Jurkat, Clone E6-1 (cell line): Measurements from ENCODE around the gene NUMB.
"Not testable (repeated sequence)": the region's sequence is repeated elsewhere in the genome, so short reads cannot be mapped to it uniquely, and the experiment has no call there.

Experiments used
- DNase-seq: peaks from one replicate; pipeline ENCODE4 v3.0.0-alpha.2; 2011; ENCODE audit warnings: low read depth, low spot score
- H3K4me3 ChIP-seq: 2 replicates; pipeline ENCODE4 v1.5.1; 2011; ENCODE audit warnings: mild to moderate bottlenecking, low read length, control low read depth, moderate library complexity

Gene NUMB

GRCh38 chr14:73427516-73428264 lies 30.7 kb downstream of the NUMB start:
- DNase-seq = no peak
- H3K4me3 ChIP-seq = no peak overlapping the region

GRCh38 chr14:73426877-73427276 lies 31.5 kb downstream of the NUMB start:
- no peak for DNase-seq

GRCh38 chr14:73424453-73424852 lies 33.9 kb downstream of the NUMB start:
- no peak overlapping the region for H3K4me3 ChIP-seq
- DNase-seq = no peak

More at GRCh38 chr14:73426877-73427276, 31.5 kb downstream of the NUMB start:
- no peak overlapping the region for H3K4me3 ChIP-seq

GRCh38 chr14:73423092-73423491 lies 35.3 kb downstream of the NUMB start:
- not testable (repeated sequence) for DNase-seq, H3K4me3 ChIP-seq

- H3K4me3 ChIP-seq = no peak overlapping the region
- no peak for DNase-seq
Observed at GRCh38 chr14:73422515-73422914, 35.8 kb downstream of the NUMB start.

- no peak for DNase-seq
- no peak overlapping the region for H3K4me3 ChIP-seq
Observed at GRCh38 chr14:73418227-73418626, 40.1 kb downstream of the NUMB start.

GRCh38 chr14:73406248-73406647 lies 52.1 kb downstream of the NUMB start:
- DNase-seq, H3K4me3 ChIP-seq: not testable (repeated sequence)

- no peak overlapping the region for H3K4me3 ChIP-seq
- no peak for DNase-seq
Observed at GRCh38 chr14:73403181-73403752, 55.1 kb downstream of the NUMB start.

- H3K4me3 ChIP-seq = no peak overlapping the region
- no peak for DNase-seq
Observed at GRCh38 chr14:73402579-73402978, 55.8 kb downstream of the NUMB start.

GRCh38 chr14:73397810-73398209 lies 60.5 kb downstream of the NUMB start:
- no peak for DNase-seq
- no peak overlapping the region for H3K4me3 ChIP-seq

- no peak for DNase-seq
- no peak overlapping the region for H3K4me3 ChIP-seq
Observed at GRCh38 chr14:73394317-73394716, 64.0 kb downstream of the NUMB start.

- no peak for DNase-seq
- no peak overlapping the region for H3K4me3 ChIP-seq
Observed at GRCh38 chr14:73393375-73393774, 65.0 kb downstream of the NUMB start.

- H3K4me3 ChIP-seq = no peak overlapping the region
- DNase-seq = no peak
Observed at GRCh38 chr14:73392329-73393257, 65.8 kb downstream of the NUMB start.

- DNase-seq, H3K4me3 ChIP-seq: not testable (repeated sequence)
Observed at GRCh38 chr14:73387860-73388259, 70.5 kb downstream of the NUMB start.

GRCh38 chr14:73386342-73386741 lies 72.0 kb downstream of the NUMB start:
- no peak overlapping the region for H3K4me3 ChIP-seq
- no peak for DNase-seq

- H3K4me3 ChIP-seq, DNase-seq: not testable (repeated sequence)
Observed at GRCh38 chr14:73385021-73385420, 73.3 kb downstream of the NUMB start.

GRCh38 chr14:73383356-73383755 lies 75.0 kb downstream of the NUMB start:
- H3K4me3 ChIP-seq = no peak overlapping the region
- no peak for DNase-seq

- no peak overlapping the region for H3K4me3 ChIP-seq
- DNase-seq = no peak
Observed at GRCh38 chr14:73381380-73382013, 76.8 kb downstream of the NUMB start.

- H3K4me3 ChIP-seq = no peak overlapping the region
- DNase-seq = no peak
Observed at GRCh38 chr14:73376585-73376984, 81.8 kb downstream of the NUMB start.
